ENCODE results near the gene FZD10. TPM values are rescaled to one million over a fixed set of nuclear protein-coding genes. Genes with fewer than 3 reads are reported as not detected.

FZD10 gene
- total and polyA plus RNA-seq, 2 experiments from 2014 or later = 0.11 to 0.45 TPM

GRCh38 chr12:130154276-130155070 lies 7.8 kb upstream of the FZD10 start (continued):
- TF ChIP-seq JUNB (IDR thresholded peaks at IDR 0.05; ENCODE audit: unreplicated experiment) = no peak
- TF ChIP-seq ZNF331 (CRISPR knock-in tag; IDR thresholded peaks at IDR 0.05; ENCODE audit: low read depth) = no peak
- no peak for TF ChIP-seq ZNF462 (CRISPR knock-in tag; IDR thresholded peaks at IDR 0.05)

- Histone ChIP-seq H3K4me3 (no peak overlapping the region), H3F3A (replicated peaks; ENCODE audit: low read depth) (no peaks in the 10 kb centered on the region), H2AFZ (no peak overlapping the region), H3K4me1 (ENCODE audit: insufficient read depth) (peaks cover 20% of the 10 kb centered on the region), H3K36me3 (ENCODE audit: insufficient read depth) (no peaks in the 10 kb centered on the region), H3K27ac (ENCODE audit: low read depth) (no peak overlapping the region), H3K4me2 (no peak overlapping the region), H3K9me2 (ENCODE audit: insufficient read depth) (no peaks in the 10 kb centered on the region), H4K20me1 (replicated peaks; ENCODE audit: insufficient read depth) (no peaks in the 10 kb centered on the region), H3K27me3 (ENCODE audit: insufficient read depth) (peaks cover 68% of the 10 kb centered on the region), H3K79me2 (replicated peaks; ENCODE audit: insufficient read depth) (no peaks in the 10 kb centered on the region)
- DNase-seq (ENCODE audit: low spot score) (no peak), ATAC-seq (no peak)
- H3K9me3 Mint-ChIP-seq = peaks cover 53% of the 10 kb centered on the region; the same call in 2 of the 3 replicates
- no peak overlapping the region for H3K4me3 Mint-ChIP-seq
- H3K27me3 Mint-ChIP-seq (ENCODE audit: insufficient read depth, low read depth, poor library complexity) = peaks cover 6% of the 10 kb centered on the region
- no peaks in the 10 kb centered on the region for H3K4me1 Mint-ChIP-seq
- no peak overlapping the region for H3K27ac Mint-ChIP-seq
- H3K36me3 Mint-ChIP-seq (ENCODE audit: low read depth) = peaks cover 40% of the 10 kb centered on the region
- TF ChIP-seq, protein P1, sequence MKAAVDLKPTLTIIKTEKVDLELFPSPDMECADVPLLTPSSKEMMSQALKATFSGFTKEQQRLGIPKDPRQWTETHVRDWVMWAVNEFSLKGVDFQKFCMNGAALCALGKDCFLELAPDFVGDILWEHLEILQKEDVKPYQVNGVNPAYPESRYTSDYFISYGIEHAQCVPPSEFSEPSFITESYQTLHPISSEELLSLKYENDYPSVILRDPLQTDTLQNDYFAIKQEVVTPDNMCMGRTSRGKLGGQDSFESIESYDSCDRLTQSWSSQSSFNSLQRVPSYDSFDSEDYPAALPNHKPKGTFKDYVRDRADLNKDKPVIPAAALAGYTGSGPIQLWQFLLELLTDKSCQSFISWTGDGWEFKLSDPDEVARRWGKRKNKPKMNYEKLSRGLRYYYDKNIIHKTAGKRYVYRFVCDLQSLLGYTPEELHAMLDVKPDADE (IDR thresholded peaks at IDR 0.05) = no peak
- TF ChIP-seq CTCF (conservative IDR thresholded peaks at IDR 0.05; ENCODE audit: low read depth in 2 of 2) (no peak), CREB1 (CRISPR knock-in tag; IDR thresholded peaks at IDR 0.05; ENCODE audit: low read depth) (no peak), STAT1 (IDR thresholded peaks at IDR 0.05; ENCODE audit: unreplicated experiment) (no peak), POLR2AphosphoS5 (IDR thresholded peaks at IDR 0.05; ENCODE audit: low read depth) (no peak)
Observed at GRCh38 chr12:130155416-130156073, 6.7 kb upstream of the FZD10 start.

Data from GM23338 (cell line).